Muscle of back (tissue), 11 donors: Measurements from ENCODE around the gene SCNN1B. TPM values are rescaled to one million over a fixed set of nuclear protein-coding genes. Genes with fewer than 3 reads are reported as not detected.

Experiments used
- DNase-seq, 3 donors: peaks; one replicate each; pipeline versions ENCODE4 v3.0.0 to v3.0.0-alpha.2; 2013
- polyA plus RNA-seq, 10 donors: library from polyadenylated mRNA; unstranded; fragments of 120-200 nt; gene quantifications; one replicate each; pipeline ENCODE4 v1.2.1, GENCODE V29; 2013; ENCODE audit not compliant: insufficient read length in 10 of 10

Gene SCNN1B
- polyA plus RNA-seq, 10 donors: 0.12 to 1.9 (median 0.24) TPM; not detected in 2

DNA sequence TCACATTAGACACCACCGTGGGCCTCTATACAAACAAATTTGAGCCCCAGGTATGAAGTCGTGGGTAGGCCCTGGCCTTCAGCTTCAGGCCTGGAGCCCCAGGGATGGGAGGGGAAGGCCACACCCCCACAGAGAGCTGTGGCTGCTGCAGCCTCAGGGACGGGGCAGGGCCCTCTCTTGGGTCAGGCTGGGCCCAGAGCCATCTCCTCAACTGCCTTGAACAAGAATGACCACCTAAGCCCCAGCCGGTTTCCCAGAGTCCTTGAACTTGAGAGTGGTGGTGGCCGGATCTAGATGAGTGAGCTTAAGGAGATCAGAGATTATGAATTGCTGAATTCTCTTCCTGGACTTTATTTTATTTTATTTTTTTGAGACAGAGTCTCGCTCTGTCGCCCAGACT, 18.6 kb downstream of the SCNN1B start:
- DNase-seq: no peak

DNA sequence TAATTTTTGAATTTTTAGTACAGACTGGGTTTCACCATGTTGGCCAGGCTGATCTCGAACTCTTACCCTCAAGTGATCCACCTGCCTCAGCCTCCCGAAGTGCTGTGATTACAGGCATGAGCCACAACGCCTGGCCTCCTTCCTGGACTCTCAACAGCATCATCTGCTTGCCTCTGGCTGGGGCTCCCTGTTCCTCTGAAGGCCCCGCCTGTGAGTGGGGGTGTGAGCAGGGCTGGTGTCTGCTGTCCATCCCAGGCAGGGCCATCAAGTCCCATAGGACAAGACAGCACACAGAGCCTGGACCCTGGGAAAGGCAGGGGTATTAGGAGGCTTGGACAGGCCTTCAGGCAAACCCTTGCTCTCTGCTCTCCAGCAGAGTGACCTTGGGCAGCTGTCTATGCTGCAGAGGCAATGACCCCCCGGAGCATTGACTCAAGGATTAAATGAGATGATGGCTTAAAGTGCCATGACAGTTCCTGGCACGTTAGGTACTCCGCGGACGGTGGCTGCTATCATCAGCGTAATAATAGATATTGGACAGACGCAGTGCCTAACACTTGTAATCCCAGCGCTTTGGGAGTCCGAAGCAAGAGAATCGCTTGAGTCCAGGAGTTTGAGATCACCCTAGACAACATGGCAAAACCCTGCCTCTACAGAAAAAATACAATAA, 19.2 kb downstream of the SCNN1B start:
- no peak for DNase-seq

DNA sequence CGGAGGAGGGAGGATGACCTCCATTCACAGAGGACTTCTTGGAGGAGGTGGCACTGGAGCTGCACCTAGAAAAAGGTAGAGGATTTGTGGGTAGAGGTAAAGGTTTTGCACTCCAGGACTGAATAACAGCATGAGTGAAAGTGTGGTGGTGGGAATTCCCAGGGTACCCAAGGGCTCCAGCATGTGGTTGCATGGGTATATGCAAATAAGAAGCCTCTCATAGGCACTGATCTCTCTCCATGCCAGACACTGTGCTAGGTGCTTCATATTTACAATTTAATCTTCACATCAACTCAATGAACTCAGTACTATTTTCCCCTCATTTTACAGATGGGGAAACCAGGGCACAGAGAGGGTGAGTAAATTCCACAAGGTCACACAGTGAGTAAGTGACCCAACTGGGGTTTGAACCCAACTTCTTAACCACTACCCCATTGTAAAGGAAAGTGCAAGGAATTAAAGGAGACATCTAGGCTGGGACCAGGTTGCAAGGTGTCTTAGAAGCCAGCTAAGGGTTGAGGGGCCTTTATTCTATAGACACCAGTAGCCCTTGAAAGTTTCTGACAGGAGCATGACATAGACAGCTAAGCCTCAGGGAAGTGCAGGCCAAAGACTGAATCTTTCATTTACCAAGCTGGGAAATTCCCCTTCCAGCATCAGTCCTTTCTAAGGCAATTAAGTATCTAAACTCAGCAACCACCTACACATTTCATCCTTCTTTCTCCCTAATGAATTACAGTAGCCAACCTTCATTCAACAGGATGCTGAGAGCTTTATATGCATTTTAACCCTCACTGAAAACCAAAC, 21.3 kb downstream of the SCNN1B start:
- no peak for DNase-seq

GRCh38 chr16:23324727-23325126, 22.6 kb downstream of the SCNN1B start:
- no peak for DNase-seq

DNA sequence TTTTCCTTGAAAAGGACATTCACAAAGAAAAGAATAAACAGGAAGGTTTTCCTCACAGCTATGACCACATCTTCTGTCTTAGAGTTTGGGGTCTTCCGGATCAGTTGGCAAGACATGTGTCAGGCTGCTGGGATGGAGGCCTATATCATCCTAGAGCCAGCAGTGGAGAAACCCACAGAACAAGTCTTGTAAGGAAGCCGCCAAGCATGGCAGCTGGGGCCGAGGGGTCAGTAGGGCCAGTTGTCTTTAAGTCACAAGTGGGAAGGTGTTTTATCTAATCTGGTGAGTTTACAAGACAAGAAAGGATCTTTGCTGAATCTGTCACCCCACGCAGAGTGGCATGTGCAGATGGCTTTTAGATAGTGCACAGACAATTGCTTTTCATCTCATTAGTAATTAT, 25.7 kb downstream of the SCNN1B start:
- DNase-seq: no peak

- DNase-seq: no peak
Measured at GRCh38 chr16:23330161-23330560, 28.1 kb downstream of the SCNN1B start.

- DNase-seq: no peak
Measured at GRCh38 chr16:23330583-23331249, 28.6 kb downstream of the SCNN1B start.

- no peak for DNase-seq
Measured at GRCh38 chr16:23333034-23333579, 31.0 kb downstream of the SCNN1B start.

- DNase-seq: no peak
Measured at GRCh38 chr16:23333831-23334456, 31.8 kb downstream of the SCNN1B start.

- DNase-seq: no peak
Measured at GRCh38 chr16:23334457-23334853, 32.4 kb downstream of the SCNN1B start.

- DNase-seq: no peak
Measured at GRCh38 chr16:23334950-23335349, 32.8 kb downstream of the SCNN1B start.

DNA sequence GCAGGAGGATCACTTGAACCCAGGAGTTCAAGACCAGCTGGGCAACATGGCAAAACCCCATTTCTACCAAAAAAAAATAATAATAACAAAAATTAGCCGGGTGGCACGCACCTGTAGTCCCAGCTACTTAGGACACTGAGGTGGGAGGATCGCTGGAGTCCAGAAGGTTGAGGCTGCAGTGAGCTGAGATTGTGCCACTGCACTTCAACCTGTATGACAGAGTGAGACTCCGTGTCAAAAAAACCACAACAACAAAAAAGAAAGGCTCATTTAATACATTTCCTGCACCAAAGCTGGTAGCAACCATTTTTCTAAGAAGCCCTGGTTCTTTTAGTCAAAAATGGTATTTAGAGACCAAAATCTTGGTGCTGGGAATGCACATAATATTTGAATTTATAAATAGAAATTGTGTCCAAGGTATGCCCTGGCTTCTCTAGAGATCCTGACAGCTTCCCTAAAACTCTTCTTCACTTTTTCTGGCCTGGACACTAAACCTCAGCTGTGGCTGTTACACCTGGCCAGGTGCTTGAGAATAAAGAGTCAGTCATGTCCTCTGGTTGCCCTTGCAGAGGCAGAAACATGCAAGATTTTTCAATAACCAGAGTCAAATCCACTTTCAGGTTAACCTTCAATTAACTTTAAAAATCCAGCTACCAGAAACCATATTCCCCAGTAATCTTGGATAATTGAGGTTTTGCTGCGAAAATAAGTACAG, 35.9 kb downstream of the SCNN1B start:
- no peak for DNase-seq

GRCh38 chr16:23339787-23340186, 37.7 kb downstream of the SCNN1B start:
- DNase-seq: no peak

DNA sequence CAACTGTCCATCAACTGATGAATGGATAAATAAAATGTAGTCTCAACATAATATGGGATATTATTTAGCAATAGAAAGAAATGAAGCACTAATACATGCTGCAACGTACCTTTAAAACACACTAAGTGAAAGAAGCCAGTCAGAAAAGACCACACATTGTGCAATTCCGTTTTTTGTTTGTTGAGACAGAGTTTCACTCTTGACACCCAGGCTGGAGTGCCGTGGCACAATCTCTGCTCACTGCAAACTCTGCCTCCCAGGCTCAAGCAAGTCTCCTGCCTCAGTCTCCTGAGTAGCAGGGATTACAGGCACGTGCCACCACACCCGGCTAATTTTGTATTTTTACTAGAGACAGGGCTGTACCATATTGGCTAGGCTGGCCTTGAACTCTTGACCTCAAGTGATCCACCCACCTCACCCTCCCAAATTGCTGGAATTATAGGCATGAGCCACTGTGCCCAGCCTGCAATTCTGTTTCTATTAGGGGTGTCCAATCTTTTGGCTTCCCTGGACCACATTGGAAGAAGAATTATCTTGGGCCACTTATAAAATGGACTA, 40.1 kb downstream of the SCNN1B start:
- DNase-seq: no peak

DNA sequence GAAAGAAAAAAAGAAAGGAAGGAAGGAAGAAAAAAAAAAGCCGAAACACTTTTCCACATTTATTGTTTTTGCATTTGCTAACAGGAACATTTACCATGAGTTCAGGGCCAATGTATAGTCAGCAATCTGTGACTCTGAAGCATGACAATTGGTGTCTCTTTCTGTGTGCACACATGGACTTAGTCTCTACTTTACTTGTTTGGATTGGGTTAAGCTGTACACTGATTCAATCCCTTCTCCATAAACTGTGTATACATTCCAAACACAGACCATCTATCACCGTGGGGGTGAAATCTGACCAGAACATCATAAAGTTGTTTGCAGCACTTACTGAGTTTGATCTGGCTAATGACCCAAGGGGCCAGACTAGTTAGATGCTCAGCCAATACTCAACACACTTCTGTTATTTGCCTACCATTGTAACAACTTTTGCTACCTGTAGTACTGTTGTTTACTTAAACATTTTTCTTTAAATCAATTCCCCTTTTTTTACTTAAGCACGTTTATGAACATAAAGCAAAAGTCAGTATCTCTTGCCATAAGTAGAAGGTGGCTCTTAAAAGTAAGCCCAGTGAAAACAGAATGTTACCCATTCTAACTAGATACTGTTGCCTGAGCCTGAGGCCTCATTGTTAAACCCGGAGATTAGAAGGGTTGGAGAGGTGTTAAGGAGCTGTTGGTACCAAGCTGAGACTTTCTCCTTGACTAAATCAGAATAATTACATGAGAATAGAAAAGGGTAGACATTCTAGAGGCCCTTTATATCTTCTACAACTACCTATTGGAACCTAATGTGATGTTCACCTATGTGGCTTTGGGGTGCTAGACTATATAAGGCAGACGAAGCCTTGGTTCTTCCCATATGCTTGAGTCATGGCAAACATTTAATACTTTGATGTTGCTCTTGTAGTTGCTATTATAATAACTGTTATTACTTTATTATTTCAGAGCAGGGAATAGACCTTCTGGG, 41.8 kb downstream of the SCNN1B start:
- no peak for DNase-seq

- DNase-seq: no peak
Measured at GRCh38 chr16:23345237-23345636, 43.1 kb downstream of the SCNN1B start.

DNA sequence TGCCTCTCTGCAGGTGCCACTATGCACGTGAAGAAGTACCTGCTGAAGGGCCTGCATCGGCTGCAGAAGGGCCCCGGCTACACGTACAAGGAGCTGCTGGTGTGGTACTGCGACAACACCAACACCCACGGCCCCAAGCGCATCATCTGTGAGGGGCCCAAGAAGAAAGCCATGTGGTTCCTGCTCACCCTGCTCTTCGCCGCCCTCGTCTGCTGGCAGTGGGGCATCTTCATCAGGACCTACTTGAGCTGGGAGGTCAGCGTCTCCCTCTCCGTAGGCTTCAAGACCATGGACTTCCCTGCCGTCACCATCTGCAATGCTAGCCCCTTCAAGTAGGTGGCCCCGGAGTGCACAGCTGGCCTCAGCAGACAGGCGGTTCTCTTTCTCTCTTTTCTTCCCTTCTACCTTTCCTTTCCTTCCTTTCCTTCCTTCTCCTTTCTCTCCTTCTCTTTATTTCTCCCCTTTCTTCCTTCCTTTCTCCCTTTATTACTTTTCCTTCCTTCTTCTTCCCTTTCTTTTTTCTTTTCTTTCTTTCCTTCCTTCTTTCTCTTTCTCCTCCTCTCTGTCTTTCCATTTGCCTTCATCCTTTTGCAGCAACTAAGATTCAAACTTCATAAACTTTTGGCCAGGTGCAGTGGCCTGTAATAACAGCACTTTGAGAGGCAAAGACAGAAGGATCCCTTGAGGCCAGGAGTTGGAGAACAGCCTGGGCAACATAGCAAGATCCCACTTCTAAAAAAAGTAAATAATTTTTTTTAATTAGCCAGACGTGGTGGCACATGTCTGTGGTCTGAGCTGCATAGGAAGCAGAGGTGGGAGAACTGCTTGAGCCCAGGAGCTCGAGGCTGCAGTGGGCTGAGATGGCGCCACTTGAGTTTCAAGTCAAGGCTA, 46.7 kb downstream of the SCNN1B start:
- no peak for DNase-seq

- DNase-seq: no peak
Measured at GRCh38 chr16:23351360-23351759, 49.3 kb downstream of the SCNN1B start.

DNA sequence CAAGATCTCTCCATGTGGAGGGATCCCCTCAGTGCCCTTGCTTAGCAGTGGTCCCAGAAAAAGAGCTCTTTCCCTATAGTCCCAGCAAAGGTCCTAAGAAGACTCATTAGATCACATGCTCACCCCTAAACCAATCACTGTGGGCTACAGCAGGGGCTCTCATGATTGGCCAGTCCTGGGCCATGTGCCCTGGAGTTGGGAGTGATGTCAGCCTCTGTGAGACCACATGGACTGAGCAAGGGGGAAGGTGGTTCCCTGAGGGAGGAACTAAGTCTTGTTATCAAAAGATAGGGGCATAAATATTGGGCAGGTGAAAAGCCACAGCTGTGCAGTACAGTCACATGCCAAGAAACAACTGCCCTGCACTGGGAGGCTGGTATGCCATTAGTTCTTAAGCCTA, 51.3 kb downstream of the SCNN1B start:
- no peak for DNase-seq
